AG09319 (cell line): ENCODE results near the gene GSG1L2.

Experiments
- DNase-seq: peaks from one replicate; pipeline ENCODE4 v3.0.0-alpha.2; 2010; ENCODE audit warnings: low read depth; ENCODE audit errors: extremely low read depth
- CTCF ChIP-seq: IDR thresholded peaks from 2 replicates; pipeline ENCODE4 v1.5.1; 2011; ENCODE audit warnings: low read depth, mild to moderate bottlenecking, inconsistent platforms, low read length, moderate library complexity

GSG1L2 gene

GRCh38 chr17:9821921-9822320 lies at the start of gene GSG1L2:
Gene GSG1L2, minus strand, starts transcription at chr17:9822079. Its CDS starts 8 bp downstream, at chr17:9822071.
- TF ChIP-seq CTCF, result no peak
- DNase-seq, result no peak

GRCh38 chr17:9868552-9868951 lies 46.7 kb upstream of the GSG1L2 start:
- DNase-seq, result no peak
- no peak for TF ChIP-seq CTCF

- no peak for TF ChIP-seq CTCF
- no peak for DNase-seq
Observed at GRCh38 chr17:9865586-9865985, 43.7 kb upstream of the GSG1L2 start.

GRCh38 chr17:9862949-9863348 lies 41.1 kb upstream of the GSG1L2 start:
- no peak for TF ChIP-seq CTCF
- no peak for DNase-seq

GRCh38 chr17:9862220-9862619 lies 40.3 kb upstream of the GSG1L2 start:
- DNase-seq, result no peak
- TF ChIP-seq CTCF, result no peak

- no peak for TF ChIP-seq CTCF
- no peak for DNase-seq
Observed at GRCh38 chr17:9860851-9861250, 39.0 kb upstream of the GSG1L2 start.

GRCh38 chr17:9859781-9860180 lies 37.9 kb upstream of the GSG1L2 start:
- no peak for TF ChIP-seq CTCF
- no peak for DNase-seq
